Lower leg skin (tissue), 3 donors: Measurements from ENCODE around the gene ZNF407.

Experiments used
- POLR2A ChIP-seq, 2 donors: fragments of 450-650 bp; IDR thresholded peaks; one replicate each; pipeline ENCODE4 v1.6.1; 2016 to 2017; ENCODE audit warnings: antibody characterized with exemption in 2 of 2, mild to moderate bottlenecking in 1 of 2, moderate library complexity in 1 of 2
- TF ChIP-seq, protein P1 (sequence below), 3 donors: fragments of 450-650 bp; IDR thresholded peaks; one replicate each; pipeline ENCODE4 v1.5.1; 2016; ENCODE audit warnings: antibody characterized with exemption in 3 of 3, mild to moderate bottlenecking in 3 of 3, moderate library complexity in 2 of 3

- TF ChIP-seq POLR2A (IDR thresholded peaks at IDR 0.05) = no peak
- TF ChIP-seq, protein P1, sequence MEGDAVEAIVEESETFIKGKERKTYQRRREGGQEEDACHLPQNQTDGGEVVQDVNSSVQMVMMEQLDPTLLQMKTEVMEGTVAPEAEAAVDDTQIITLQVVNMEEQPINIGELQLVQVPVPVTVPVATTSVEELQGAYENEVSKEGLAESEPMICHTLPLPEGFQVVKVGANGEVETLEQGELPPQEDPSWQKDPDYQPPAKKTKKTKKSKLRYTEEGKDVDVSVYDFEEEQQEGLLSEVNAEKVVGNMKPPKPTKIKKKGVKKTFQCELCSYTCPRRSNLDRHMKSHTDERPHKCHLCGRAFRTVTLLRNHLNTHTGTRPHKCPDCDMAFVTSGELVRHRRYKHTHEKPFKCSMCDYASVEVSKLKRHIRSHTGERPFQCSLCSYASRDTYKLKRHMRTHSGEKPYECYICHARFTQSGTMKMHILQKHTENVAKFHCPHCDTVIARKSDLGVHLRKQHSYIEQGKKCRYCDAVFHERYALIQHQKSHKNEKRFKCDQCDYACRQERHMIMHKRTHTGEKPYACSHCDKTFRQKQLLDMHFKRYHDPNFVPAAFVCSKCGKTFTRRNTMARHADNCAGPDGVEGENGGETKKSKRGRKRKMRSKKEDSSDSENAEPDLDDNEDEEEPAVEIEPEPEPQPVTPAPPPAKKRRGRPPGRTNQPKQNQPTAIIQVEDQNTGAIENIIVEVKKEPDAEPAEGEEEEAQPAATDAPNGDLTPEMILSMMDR (IDR thresholded peaks at IDR 0.05) = no peak
Observed at GRCh38 chr18:74895686-74896085, 298.0 kb downstream of the ZNF407 start.
